GM18499 (cell line): ENCODE measurements around the gene PDE4B.

ENCODE experiments used
- ATAC-seq: cut with Tn5 transposase; IDR thresholded peaks from one replicate; pipeline ENCODE4 v1.9.1; 2021; ENCODE audit warnings: moderate number of reproducible peaks; ENCODE audit not compliant: insufficient read depth, unreplicated experiment

The PDE4B gene

GRCh38 chr1:66217021-66217420 lies 424.3 kb downstream of the PDE4B start:
- no peak for ATAC-seq

GRCh38 chr1:66217561-66217960 lies 424.9 kb downstream of the PDE4B start:
- ATAC-seq, result no peak

- no peak for ATAC-seq
Measured at GRCh38 chr1:66220477-66220876, 427.8 kb downstream of the PDE4B start.

- ATAC-seq, result no peak
Measured at GRCh38 chr1:66223681-66224080, 431.0 kb downstream of the PDE4B start.

- ATAC-seq, result no peak
Measured at GRCh38 chr1:66226985-66227384, 434.3 kb downstream of the PDE4B start.

- no peak for ATAC-seq
Measured at GRCh38 chr1:66227966-66228365, 435.3 kb downstream of the PDE4B start.

GRCh38 chr1:66231217-66231616 lies 438.5 kb downstream of the PDE4B start:
- ATAC-seq, result no peak

GRCh38 chr1:66231681-66232463 lies 439.2 kb downstream of the PDE4B start:
- ATAC-seq, result no peak

GRCh38 chr1:66237042-66237441 lies 444.3 kb downstream of the PDE4B start:
- no peak for ATAC-seq

GRCh38 chr1:66237722-66238479 lies 445.2 kb downstream of the PDE4B start:
- ATAC-seq, result no peak

- ATAC-seq, result no peak
Measured at GRCh38 chr1:66239834-66240233, 447.1 kb downstream of the PDE4B start.

- no peak for ATAC-seq
Measured at GRCh38 chr1:66240491-66241484, 448.1 kb downstream of the PDE4B start.

GRCh38 chr1:66242646-66243547 lies 450.2 kb downstream of the PDE4B start:
- ATAC-seq, result no peak

GRCh38 chr1:66243548-66244130 lies 450.9 kb downstream of the PDE4B start:
- ATAC-seq, result peak; percentile 45

- no peak for ATAC-seq
Measured at GRCh38 chr1:66244429-66244828, 451.7 kb downstream of the PDE4B start.

GRCh38 chr1:66245691-66246090 lies 453.0 kb downstream of the PDE4B start:
- no peak for ATAC-seq

GRCh38 chr1:66246351-66247269 lies 453.9 kb downstream of the PDE4B start:
- ATAC-seq, result no peak
